ENCODE results near the gene SORL1. TPM values are rescaled to one million over a fixed set of nuclear protein-coding genes. Genes with fewer than 3 reads are reported as not detected.

The SORL1 gene
- total and polyA plus RNA-seq, 9 of the 15 experiments (the other 6 are each of a cell fraction or from before 2014, with no cell fraction given): 0.01 to 0.66 TPM; not detected in 7

DNA sequence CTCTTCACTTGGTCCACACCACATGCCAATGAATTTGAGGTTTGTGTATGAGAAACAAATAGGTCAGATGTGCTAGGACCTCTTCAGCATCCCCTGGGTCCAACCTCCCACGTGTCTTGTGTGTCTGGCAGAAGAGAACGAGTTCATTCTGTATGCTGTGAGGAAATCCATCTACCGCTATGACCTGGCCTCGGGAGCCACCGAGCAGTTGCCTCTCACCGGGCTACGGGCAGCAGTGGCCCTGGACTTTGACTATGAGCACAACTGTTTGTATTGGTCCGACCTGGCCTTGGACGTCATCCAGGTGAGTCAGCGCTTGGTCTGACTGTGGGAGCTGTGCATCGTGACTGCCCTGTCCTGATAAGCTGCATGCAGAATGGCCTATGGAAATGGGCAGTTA is 101.7 kb downstream of the SORL1 start (continued):
- TF ChIP-seq, protein P1, sequence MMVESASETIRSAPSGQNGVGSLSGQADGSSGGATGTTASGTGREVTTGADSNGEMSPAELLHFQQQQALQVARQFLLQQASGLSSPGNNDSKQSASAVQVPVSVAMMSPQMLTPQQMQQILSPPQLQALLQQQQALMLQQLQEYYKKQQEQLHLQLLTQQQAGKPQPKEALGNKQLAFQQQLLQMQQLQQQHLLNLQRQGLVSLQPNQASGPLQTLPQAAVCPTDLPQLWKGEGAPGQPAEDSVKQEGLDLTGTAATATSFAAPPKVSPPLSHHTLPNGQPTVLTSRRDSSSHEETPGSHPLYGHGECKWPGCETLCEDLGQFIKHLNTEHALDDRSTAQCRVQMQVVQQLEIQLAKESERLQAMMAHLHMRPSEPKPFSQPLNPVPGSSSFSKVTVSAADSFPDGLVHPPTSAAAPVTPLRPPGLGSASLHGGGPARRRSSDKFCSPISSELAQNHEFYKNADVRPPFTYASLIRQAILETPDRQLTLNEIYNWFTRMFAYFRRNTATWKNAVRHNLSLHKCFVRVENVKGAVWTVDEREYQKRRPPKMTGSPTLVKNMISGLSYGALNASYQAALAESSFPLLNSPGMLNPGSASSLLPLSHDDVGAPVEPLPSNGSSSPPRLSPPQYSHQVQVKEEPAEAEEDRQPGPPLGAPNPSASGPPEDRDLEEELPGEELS (CRISPR knock-in tag; IDR thresholded peaks at IDR 0.05; ENCODE audit: borderline replicate concordance): no peak

DNA sequence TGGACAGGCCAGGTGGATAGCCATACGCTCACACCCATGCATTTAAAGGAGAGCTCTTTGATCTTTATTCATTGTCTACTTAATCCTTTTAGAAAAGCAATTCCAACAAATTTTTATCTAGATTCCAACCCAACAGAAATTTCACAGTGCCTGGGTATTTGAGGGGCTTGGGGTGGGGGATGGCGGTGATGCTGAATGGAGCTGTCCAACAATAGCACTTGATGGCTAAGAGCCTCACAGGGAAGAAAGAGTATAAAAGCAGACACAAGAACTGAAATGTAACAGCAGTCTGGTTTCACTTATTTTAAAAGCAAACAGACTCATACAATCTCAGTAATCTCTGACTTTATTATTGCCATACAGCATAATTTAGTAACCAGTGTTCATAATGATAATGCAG is 102.4 kb downstream of the SORL1 start:
- ATAC-seq (no peak), DNase-seq (ENCODE audit: extremely low read depth in 1 of 4, low spot score in 3 of 4) (no peak), FAIRE-seq (no peak)
- CTCF ChIA-PET (ENCODE audit: low intra/inter-chr PET ratio): no interaction called here
- no peak overlapping the region for H2AFZ ChIP-seq (ENCODE audit: low read depth, low read length)
- no peak overlapping the region for H3K27ac ChIP-seq (ENCODE audit: extremely low read depth, low read depth, low read length)
- no peak overlapping the region for H3K4me3 ChIP-seq
- 0% methylated on average over 2 of the region's 2 CpGs for WGBS (ENCODE audit: insufficient coverage, low coverage, missing lambda C conversion rate)
- in situ Hi-C loops (cut with MboI): no loop called here
- H3K4me2 ChIP-seq (ENCODE audit: insufficient read depth, low read length): no peak overlapping the region
- POLR2A ChIA-PET: no interaction called here
- no peak overlapping the region for H3K9ac ChIP-seq (ENCODE audit: insufficient read depth in 1 of 2, low read depth in 2 of 2, low read length in 2 of 2)
- H4K20me1 ChIP-seq (replicated peaks; ENCODE audit: control insufficient read depth, insufficient read depth, low read length): no peaks in the 10 kb centered on the region
- BruUV-seq (replicated peaks): no TSS peak
- H3K4me1 ChIP-seq (replicated peaks in 1 of 2; ENCODE audit: control insufficient read depth in 2 of 2, insufficient read depth in 2 of 2, low read length in 2 of 2): no peaks in the 10 kb centered on the region
- H3K27me3 ChIP-seq (ENCODE audit: control insufficient read depth in 2 of 2, insufficient read depth in 2 of 2, low read length in 2 of 2): peaks cover 0 to 6% of the 10 kb centered on the region in 2 experiments; a peak in 1 of 5 replicates
- H3K9me1 ChIP-seq (ENCODE audit: control insufficient read depth, insufficient read depth, low read length): no peaks in the 10 kb centered on the region
- H3K9me3 ChIP-seq (replicated peaks; ENCODE audit: control insufficient read depth, insufficient read depth, low read depth, low read length): no peaks in the 10 kb centered on the region
- intact Hi-C loops (cut with micrococcal nuclease): no loop called here
- H3K79me2 ChIP-seq (ENCODE audit: control insufficient read depth, insufficient read depth, low read length): no peaks in the 10 kb centered on the region
- H3K36me3 ChIP-seq (ENCODE audit: control insufficient read depth, insufficient read depth, low read length): no peaks in the 10 kb centered on the region
- TF ChIP-seq, protein P2, sequence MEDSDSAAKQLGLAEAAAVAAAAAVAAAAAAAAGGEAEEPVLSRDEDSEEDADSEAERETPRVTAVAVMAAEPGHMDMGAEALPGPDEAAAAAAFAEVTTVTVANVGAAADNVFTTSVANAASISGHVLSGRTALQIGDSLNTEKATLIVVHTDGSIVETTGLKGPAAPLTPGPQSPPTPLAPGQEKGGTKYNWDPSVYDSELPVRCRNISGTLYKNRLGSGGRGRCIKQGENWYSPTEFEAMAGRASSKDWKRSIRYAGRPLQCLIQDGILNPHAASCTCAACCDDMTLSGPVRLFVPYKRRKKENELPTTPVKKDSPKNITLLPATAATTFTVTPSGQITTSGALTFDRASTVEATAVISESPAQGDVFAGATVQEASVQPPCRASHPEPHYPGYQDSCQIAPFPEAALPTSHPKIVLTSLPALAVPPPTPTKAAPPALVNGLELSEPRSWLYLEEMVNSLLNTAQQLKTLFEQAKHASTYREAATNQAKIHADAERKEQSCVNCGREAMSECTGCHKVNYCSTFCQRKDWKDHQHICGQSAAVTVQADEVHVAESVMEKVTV (CRISPR knock-in tag; IDR thresholded peaks at IDR 0.05): no peak
- TF ChIP-seq ZNF121 (CRISPR knock-in tag; conservative IDR thresholded peaks at IDR 0.05) (no peak), ZNF586 (CRISPR knock-in tag; conservative IDR thresholded peaks at IDR 0.05) (no peak), SMAD2 (IDR thresholded peaks at IDR 0.05; ENCODE audit: low read depth, low read length) (no peak), SRSF1 (IDR thresholded peaks at IDR 0.05; ENCODE audit: low read depth, low read length) (no peak), EZH2 (IDR thresholded peaks at IDR 0.05; ENCODE audit: borderline replicate concordance, low read depth, low read length) (no peak), POLR2AphosphoS2 (IDR thresholded peaks at IDR 0.05; ENCODE audit: low read length) (no peak), ATF2 (CRISPR knock-in tag; IDR thresholded peaks at IDR 0.05) (no peak), SP2 (IDR thresholded peaks at IDR 0.05; ENCODE audit: extremely low read depth, low read depth, low read length, poor library complexity, severe bottlenecking) (no peak), ZNF263 (CRISPR knock-in tag; IDR thresholded peaks at IDR 0.05; ENCODE audit: borderline replicate concordance) (no peak), EP400 (IDR thresholded peaks at IDR 0.05) (no peak), ZBTB8A (IDR thresholded peaks at IDR 0.05; ENCODE audit: partially characterized antibody) (no peak), STAT5A (IDR thresholded peaks at IDR 0.05; ENCODE audit: borderline replicate concordance, low read length) (no peak), CHD1 (IDR thresholded peaks at IDR 0.05; ENCODE audit: low read length) (no peak)
- TF ChIP-seq, protein P3, sequence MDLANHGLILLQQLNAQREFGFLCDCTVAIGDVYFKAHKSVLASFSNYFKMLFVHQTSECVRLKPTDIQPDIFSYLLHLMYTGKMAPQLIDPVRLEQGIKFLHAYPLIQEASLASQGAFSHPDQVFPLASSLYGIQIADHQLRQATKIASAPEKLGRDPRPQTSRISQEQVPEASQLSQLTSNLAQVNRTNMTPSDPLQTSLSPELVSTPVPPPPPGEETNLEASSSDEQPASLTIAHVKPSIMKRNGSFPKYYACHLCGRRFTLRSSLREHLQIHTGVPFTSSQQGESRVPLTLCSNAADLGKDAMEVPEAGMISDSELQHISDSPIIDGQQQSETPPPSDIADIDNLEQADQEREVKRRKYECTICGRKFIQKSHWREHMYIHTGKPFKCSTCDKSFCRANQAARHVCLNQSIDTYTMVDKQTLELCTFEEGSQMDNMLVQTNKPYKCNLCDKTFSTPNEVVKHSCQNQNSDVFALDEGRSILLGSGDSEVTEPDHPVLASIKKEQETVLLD (IDR thresholded peaks at IDR 0.05): no peak
